SJCRH30 (cell line): Measurements from ENCODE around the gene SPATA33. TPM values are rescaled to one million over a fixed set of nuclear protein-coding genes. Genes with fewer than 3 reads are reported as not detected.
A peak's percentile ranks its signal among the peaks of the same experiment; 100 is the strongest.

Experiments
- DNase-seq, 2 experiments: peaks; one replicate each; pipeline ENCODE4 v3.0.0-alpha.2; 2015 to 2020
- H3K27ac ChIP-seq: fragments of 250-450 bp; sonication (Bioruptor Pico); 2 replicates; pipeline ENCODE4 v1.5.1; 2020; ENCODE audit warnings: mild to moderate bottlenecking, moderate library complexity
- H3K27me3 ChIP-seq: fragments of 250-450 bp; sonication (Bioruptor Pico); 2 replicates; pipeline ENCODE4 v1.5.1; 2020; ENCODE audit warnings: mild to moderate bottlenecking, moderate library complexity
- H3K36me3 ChIP-seq: fragments of 250-450 bp; sonication (Bioruptor Pico); 2 replicates; pipeline ENCODE4 v1.5.1; 2020; ENCODE audit warnings: mild to moderate bottlenecking, moderate library complexity
- H3K4me1 ChIP-seq: fragments of 250-450 bp; sonication (Bioruptor Pico); 2 replicates; pipeline ENCODE4 v1.5.1; 2020; ENCODE audit warnings: mild to moderate bottlenecking, moderate library complexity
- H3K4me3 ChIP-seq: fragments of 250-450 bp; sonication (Bioruptor Pico); 2 replicates; pipeline ENCODE4 v1.5.1; 2020; ENCODE audit warnings: mild to moderate bottlenecking, moderate library complexity
- H3K9me3 ChIP-seq: fragments of 250-450 bp; sonication (Bioruptor Pico); replicated peaks from 2 replicates; pipeline ENCODE4 v1.5.1; 2020; ENCODE audit warnings: mild to moderate bottlenecking, moderate library complexity
- total RNA-seq: library from RNA; depleted of rRNA; stranded (reverse); fragments of >200 nt; shearing (Covaris generic); gene quantifications from 2 replicates; pipeline ENCODE4 v1.2.3, GENCODE V29; 2014; rRNA removed

SPATA33 gene
- 9.9 and 12.7 TPM in 2 replicates for total RNA-seq

GRCh38 chr16:89657442-89658220 is at the start of gene SPATA33, which contains the start of gene CHMP1A:
Gene SPATA33 (plus strand): TSS chr16:89657836. CDS start chr16:89657912, 76 bp downstream.
Gene CHMP1A (minus strand): TSS chr16:89657708. CDS start chr16:89657588, 120 bp downstream.
- Histone ChIP-seq H3K4me3 (peak within 1 kb of the TSS; percentile 93), H3K27me3 (no peaks in the 10 kb centered on the region), H3K4me1 (peaks cover 4% of the 10 kb centered on the region; the same call in 1 of the 2 replicates), H3K9me3 (no peaks in the 10 kb centered on the region), H3K27ac (peak within 1 kb of the TSS; percentile 48), H3K36me3 (peaks cover 21% of the 10 kb centered on the region)
- peak; percentile 93 to 94 for DNase-seq

- no peaks in the 10 kb centered on the region for H3K9me3 ChIP-seq
- no peaks in the 10 kb centered on the region for H3K27me3 ChIP-seq
- H3K36me3 ChIP-seq, result no peaks in the 10 kb centered on the region
- no peak overlapping the region for H3K4me3 ChIP-seq
- H3K4me1 ChIP-seq, result peaks cover 14% of the 10 kb centered on the region
- no peak overlapping the region for H3K27ac ChIP-seq
- no peak for DNase-seq
Observed at GRCh38 chr16:89607937-89608740, 49.5 kb upstream of the SPATA33 start.

GRCh38 chr16:89610108-89610453 is 47.6 kb upstream of the SPATA33 start:
- peaks cover 16% of the 10 kb centered on the region for H3K4me1 ChIP-seq
- H3K36me3 ChIP-seq, result no peaks in the 10 kb centered on the region
- no peak for DNase-seq
- H3K4me3 ChIP-seq, result no peak overlapping the region
- H3K27me3 ChIP-seq, result no peaks in the 10 kb centered on the region
- H3K27ac ChIP-seq, result no peak overlapping the region
- H3K9me3 ChIP-seq, result no peaks in the 10 kb centered on the region

GRCh38 chr16:89612415-89613166 is 45.0 kb upstream of the SPATA33 start:
- Histone ChIP-seq H3K4me1 (peaks cover 13% of the 10 kb centered on the region), H3K27ac (no peak overlapping the region), H3K27me3 (no peaks in the 10 kb centered on the region), H3K4me3 (no peak overlapping the region), H3K9me3 (no peaks in the 10 kb centered on the region), H3K36me3 (no peaks in the 10 kb centered on the region)
- no peak for DNase-seq

GRCh38 chr16:89613231-89613953 is 44.2 kb upstream of the SPATA33 start, which contains the start of gene DPEP1:
Gene DPEP1 (plus strand): TSS chr16:89613642. CDS start chr16:89630411, 16,769 bp downstream.
- DNase-seq, result no peak

GRCh38 chr16:89613954-89614459 is 43.6 kb upstream of the SPATA33 start:
- no peak for DNase-seq

More at GRCh38 chr16:89613231-89613953, 44.2 kb upstream of the SPATA33 start, which contains the start of gene DPEP1:
- peaks cover 13% of the 10 kb centered on the region for H3K4me1 ChIP-seq
- H3K4me3 ChIP-seq, result no peak within 1 kb of the TSS
- H3K9me3 ChIP-seq, result no peaks in the 10 kb centered on the region
- no peak within 1 kb of the TSS for H3K27ac ChIP-seq
- no peaks in the 10 kb centered on the region for H3K27me3 ChIP-seq
- H3K36me3 ChIP-seq, result no peaks in the 10 kb centered on the region

GRCh38 chr16:89615176-89615575 is 42.5 kb upstream of the SPATA33 start:
- no peak overlapping the region for H3K27ac ChIP-seq
- DNase-seq, result no peak
- H3K4me3 ChIP-seq, result no peak overlapping the region
- no peaks in the 10 kb centered on the region for H3K27me3 ChIP-seq
- no peaks in the 10 kb centered on the region for H3K36me3 ChIP-seq
- peaks cover 10% of the 10 kb centered on the region for H3K4me1 ChIP-seq
- no peaks in the 10 kb centered on the region for H3K9me3 ChIP-seq

More at GRCh38 chr16:89613954-89614459, 43.6 kb upstream of the SPATA33 start:
- Histone ChIP-seq H3K27me3 (no peaks in the 10 kb centered on the region), H3K4me1 (peaks cover 13% of the 10 kb centered on the region), H3K9me3 (no peaks in the 10 kb centered on the region), H3K36me3 (no peaks in the 10 kb centered on the region), H3K4me3 (no peak overlapping the region), H3K27ac (no peak overlapping the region)

- H3K27me3 ChIP-seq, result no peaks in the 10 kb centered on the region
- no peaks in the 10 kb centered on the region for H3K36me3 ChIP-seq
- H3K9me3 ChIP-seq, result no peaks in the 10 kb centered on the region
- H3K4me3 ChIP-seq, result no peak overlapping the region
- H3K27ac ChIP-seq, result no peak overlapping the region
- peaks cover 10% of the 10 kb centered on the region for H3K4me1 ChIP-seq
- peak in 1 of 2 experiments; percentile 45 for DNase-seq
Observed at GRCh38 chr16:89615596-89616090, 42.0 kb upstream of the SPATA33 start.

GRCh38 chr16:89616623-89617022 is 41.0 kb upstream of the SPATA33 start:
- no peak overlapping the region for H3K4me3 ChIP-seq
- H3K36me3 ChIP-seq, result no peaks in the 10 kb centered on the region
- H3K27ac ChIP-seq, result no peak overlapping the region
- H3K9me3 ChIP-seq, result no peaks in the 10 kb centered on the region
- peaks cover 10% of the 10 kb centered on the region for H3K4me1 ChIP-seq
- H3K27me3 ChIP-seq, result peaks cover 3% of the 10 kb centered on the region
- no peak for DNase-seq

GRCh38 chr16:89617036-89617435 is 40.6 kb upstream of the SPATA33 start:
- Histone ChIP-seq H3K27me3 (peaks cover 4% of the 10 kb centered on the region), H3K4me1 (peaks cover 10% of the 10 kb centered on the region), H3K27ac (no peak overlapping the region), H3K4me3 (no peak overlapping the region), H3K36me3 (no peaks in the 10 kb centered on the region), H3K9me3 (no peaks in the 10 kb centered on the region)
- no peak for DNase-seq

- H3K27me3 ChIP-seq, result peaks cover 4% of the 10 kb centered on the region
Observed at GRCh38 chr16:89618109-89618998, 39.3 kb upstream of the SPATA33 start.

GRCh38 chr16:89619840-89620239 is 37.8 kb upstream of the SPATA33 start:
- Histone ChIP-seq H3K4me3 (no peak overlapping the region), H3K9me3 (no peaks in the 10 kb centered on the region), H3K36me3 (no peaks in the 10 kb centered on the region), H3K27me3 (peaks cover 4% of the 10 kb centered on the region), H3K27ac (no peak overlapping the region), H3K4me1 (peaks cover 5% of the 10 kb centered on the region; the same call in 1 of the 2 replicates)
- DNase-seq, result no peak

More at GRCh38 chr16:89618109-89618998, 39.3 kb upstream of the SPATA33 start:
- DNase-seq, result no peak
- no peak overlapping the region for H3K27ac ChIP-seq
- H3K4me3 ChIP-seq, result no peak overlapping the region
- H3K36me3 ChIP-seq, result no peaks in the 10 kb centered on the region
- H3K4me1 ChIP-seq, result peaks cover 7% of the 10 kb centered on the region
- H3K9me3 ChIP-seq, result no peaks in the 10 kb centered on the region

GRCh38 chr16:89620406-89620841 is 37.2 kb upstream of the SPATA33 start:
- H3K4me3 ChIP-seq, result peak overlapping the region; percentile 8; the same call in 1 of the 2 replicates
- H3K27ac ChIP-seq, result no peak overlapping the region
- DNase-seq, result peak; percentile 65 to 75
- H3K27me3 ChIP-seq, result peaks cover 4% of the 10 kb centered on the region
- H3K9me3 ChIP-seq, result no peaks in the 10 kb centered on the region
- H3K4me1 ChIP-seq, result peaks cover 5% of the 10 kb centered on the region; the same call in 1 of the 2 replicates
- no peaks in the 10 kb centered on the region for H3K36me3 ChIP-seq
